ENCODE results near the gene JMJD7.

Gene JMJD7

DNA sequence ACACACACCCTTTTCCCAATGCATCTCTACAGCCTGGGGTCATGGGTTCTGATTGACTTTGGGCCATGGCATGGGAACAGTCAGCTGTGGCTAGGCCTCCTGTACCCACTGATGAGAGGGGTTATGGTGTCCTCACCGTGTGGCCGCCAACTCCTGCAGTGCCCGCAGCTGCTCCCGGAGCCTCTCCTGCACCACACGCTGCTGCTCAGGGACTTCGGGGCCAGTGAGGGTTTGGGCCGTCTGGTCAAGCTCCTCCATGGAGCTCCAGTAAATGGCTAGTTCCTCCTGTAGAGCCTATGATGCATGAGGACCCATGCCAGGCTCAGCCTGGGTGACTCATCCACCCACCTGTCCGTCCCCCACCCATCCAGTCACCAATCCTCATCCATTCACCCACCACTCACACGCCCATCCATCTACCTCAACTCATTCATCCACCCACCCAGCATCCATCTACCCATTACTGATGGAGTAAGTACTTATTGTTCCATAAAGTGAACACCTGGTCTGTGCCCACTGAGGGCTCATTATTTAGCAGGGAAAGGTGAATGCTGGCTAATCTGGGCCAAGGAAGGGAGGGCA, 44.4 kb downstream of the JMJD7 start:
- H2AFZ ChIP-seq (ENCODE audit: low read length), result no peak overlapping the region
- H3F3A ChIP-seq (ENCODE audit: low read depth), result no peaks in the 10 kb centered on the region
- no peaks in the 10 kb centered on the region for H4K20me1 ChIP-seq (ENCODE audit: insufficient read depth, low read length, poor library complexity, severe bottlenecking)
- H3K4me1 ChIP-seq (ENCODE audit: insufficient read depth, low read length, poor library complexity, severe bottlenecking), result no peaks in the 10 kb centered on the region
- no peaks in the 10 kb centered on the region for H3K9me2 ChIP-seq (replicated peaks; ENCODE audit: low read depth, low read length)
- H3K36me3 ChIP-seq (ENCODE audit: insufficient read depth, low read length), result no peaks in the 10 kb centered on the region
- H3K9ac ChIP-seq (ENCODE audit: low read depth, low read length, poor library complexity, severe bottlenecking), result no peak overlapping the region
- H3K79me2 ChIP-seq (ENCODE audit: insufficient read depth, low read length), result no peaks in the 10 kb centered on the region
- H3K4me3 ChIP-seq (ENCODE audit: low read length, poor library complexity, severe bottlenecking), result no peak overlapping the region
- no peaks in the 10 kb centered on the region for H3K27me3 ChIP-seq (ENCODE audit: insufficient read depth, low read length, poor library complexity, severe bottlenecking)
- no peaks in the 10 kb centered on the region for H3K9me3 ChIP-seq (ENCODE audit: insufficient read depth, low read depth, low read length)
- H3K4me2 ChIP-seq (ENCODE audit: low read depth, low read length, poor library complexity, severe bottlenecking), result no peak overlapping the region
- TF ChIP-seq EZH2phosphoT487 (IDR thresholded peaks at IDR 0.05; ENCODE audit: borderline replicate concordance) (no peak), CTCF (conservative IDR thresholded peaks at IDR 0.05; ENCODE audit: low read length) (no peak)

- Histone ChIP-seq H3K36me3 (ENCODE audit: insufficient read depth, low read length) (no peaks in the 10 kb centered on the region), H3K4me2 (ENCODE audit: low read depth, low read length, poor library complexity, severe bottlenecking) (no peak overlapping the region), H3K9me2 (replicated peaks; ENCODE audit: low read depth, low read length) (no peaks in the 10 kb centered on the region), H3K4me1 (ENCODE audit: insufficient read depth, low read length, poor library complexity, severe bottlenecking) (no peaks in the 10 kb centered on the region), H3K9ac (ENCODE audit: low read depth, low read length, poor library complexity, severe bottlenecking) (no peak overlapping the region), H3K27me3 (ENCODE audit: insufficient read depth, low read length, poor library complexity, severe bottlenecking) (no peaks in the 10 kb centered on the region), H3K9me3 (ENCODE audit: insufficient read depth, low read depth, low read length) (no peaks in the 10 kb centered on the region), H3F3A (ENCODE audit: low read depth) (no peaks in the 10 kb centered on the region), H4K20me1 (ENCODE audit: insufficient read depth, low read length, poor library complexity, severe bottlenecking) (no peaks in the 10 kb centered on the region), H3K4me3 (ENCODE audit: low read length, poor library complexity, severe bottlenecking) (no peak overlapping the region), H3K79me2 (ENCODE audit: insufficient read depth, low read length) (no peaks in the 10 kb centered on the region), H2AFZ (ENCODE audit: low read length) (no peak overlapping the region)
- no peak for TF ChIP-seq CTCF (conservative IDR thresholded peaks at IDR 0.05; ENCODE audit: low read length)
- TF ChIP-seq EZH2phosphoT487 (IDR thresholded peaks at IDR 0.05; ENCODE audit: borderline replicate concordance), result no peak
Observed at GRCh38 chr15:41873711-41874110, 45.8 kb downstream of the JMJD7 start.

DNA sequence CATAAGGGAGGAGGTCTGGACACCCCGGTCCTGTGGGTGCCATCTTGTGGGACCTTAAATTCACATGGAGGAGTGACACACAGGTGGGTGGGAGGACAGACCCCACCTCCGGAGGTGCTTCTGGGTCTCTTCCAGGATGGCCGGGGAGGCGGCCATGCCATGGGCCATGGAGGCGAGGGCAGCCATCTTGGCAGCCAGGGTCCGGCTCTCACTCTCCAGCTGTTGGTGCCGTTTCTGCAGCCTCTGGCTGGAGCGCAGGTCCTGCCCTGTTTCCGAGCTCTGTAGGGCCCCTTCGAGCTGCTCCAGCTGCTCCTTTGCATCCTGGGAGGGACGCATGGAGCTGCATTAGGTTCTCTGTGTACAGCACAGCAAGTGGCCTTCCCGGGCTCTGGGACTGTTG, 46.8 kb downstream of the JMJD7 start:
- no peaks in the 10 kb centered on the region for H3K9me2 ChIP-seq (replicated peaks; ENCODE audit: low read depth, low read length)
- H3K9ac ChIP-seq (ENCODE audit: low read depth, low read length, poor library complexity, severe bottlenecking), result no peak overlapping the region
- no peaks in the 10 kb centered on the region for H3K4me1 ChIP-seq (ENCODE audit: insufficient read depth, low read length, poor library complexity, severe bottlenecking)
- no peaks in the 10 kb centered on the region for H3F3A ChIP-seq (ENCODE audit: low read depth)
- H4K20me1 ChIP-seq (ENCODE audit: insufficient read depth, low read length, poor library complexity, severe bottlenecking), result no peaks in the 10 kb centered on the region
- no peak overlapping the region for H3K4me3 ChIP-seq (ENCODE audit: low read length, poor library complexity, severe bottlenecking)
- no peaks in the 10 kb centered on the region for H3K9me3 ChIP-seq (ENCODE audit: insufficient read depth, low read depth, low read length)
- H3K36me3 ChIP-seq (ENCODE audit: insufficient read depth, low read length), result no peaks in the 10 kb centered on the region
- no peak overlapping the region for H3K4me2 ChIP-seq (ENCODE audit: low read depth, low read length, poor library complexity, severe bottlenecking)
- no peak overlapping the region for H2AFZ ChIP-seq (ENCODE audit: low read length)
- H3K27me3 ChIP-seq (ENCODE audit: insufficient read depth, low read length, poor library complexity, severe bottlenecking), result no peaks in the 10 kb centered on the region
- H3K79me2 ChIP-seq (ENCODE audit: insufficient read depth, low read length), result no peaks in the 10 kb centered on the region
- TF ChIP-seq EZH2phosphoT487 (IDR thresholded peaks at IDR 0.05; ENCODE audit: borderline replicate concordance), result no peak

- Histone ChIP-seq H3K4me2 (ENCODE audit: low read depth, low read length, poor library complexity, severe bottlenecking) (no peak overlapping the region), H3K9ac (ENCODE audit: low read depth, low read length, poor library complexity, severe bottlenecking) (no peak overlapping the region), H2AFZ (ENCODE audit: low read length) (no peak overlapping the region), H3K4me1 (ENCODE audit: insufficient read depth, low read length, poor library complexity, severe bottlenecking) (no peaks in the 10 kb centered on the region), H3F3A (ENCODE audit: low read depth) (no peaks in the 10 kb centered on the region), H4K20me1 (ENCODE audit: insufficient read depth, low read length, poor library complexity, severe bottlenecking) (no peaks in the 10 kb centered on the region), H3K27me3 (ENCODE audit: insufficient read depth, low read length, poor library complexity, severe bottlenecking) (no peaks in the 10 kb centered on the region), H3K4me3 (ENCODE audit: low read length, poor library complexity, severe bottlenecking) (no peak overlapping the region), H3K36me3 (ENCODE audit: insufficient read depth, low read length) (no peaks in the 10 kb centered on the region), H3K9me2 (replicated peaks; ENCODE audit: low read depth, low read length) (no peaks in the 10 kb centered on the region), H3K79me2 (ENCODE audit: insufficient read depth, low read length) (no peaks in the 10 kb centered on the region), H3K9me3 (ENCODE audit: insufficient read depth, low read depth, low read length) (no peaks in the 10 kb centered on the region)
- TF ChIP-seq EZH2phosphoT487 (IDR thresholded peaks at IDR 0.05; ENCODE audit: borderline replicate concordance) (no peak), CTCF (conservative IDR thresholded peaks at IDR 0.05; ENCODE audit: low read length) (no peak)
Observed at GRCh38 chr15:41876007-41876406, 48.1 kb downstream of the JMJD7 start.

Measured in Loucy (cell line).